ENCODE measurements around the gene SLC41A3.

The SLC41A3 gene

DNA sequence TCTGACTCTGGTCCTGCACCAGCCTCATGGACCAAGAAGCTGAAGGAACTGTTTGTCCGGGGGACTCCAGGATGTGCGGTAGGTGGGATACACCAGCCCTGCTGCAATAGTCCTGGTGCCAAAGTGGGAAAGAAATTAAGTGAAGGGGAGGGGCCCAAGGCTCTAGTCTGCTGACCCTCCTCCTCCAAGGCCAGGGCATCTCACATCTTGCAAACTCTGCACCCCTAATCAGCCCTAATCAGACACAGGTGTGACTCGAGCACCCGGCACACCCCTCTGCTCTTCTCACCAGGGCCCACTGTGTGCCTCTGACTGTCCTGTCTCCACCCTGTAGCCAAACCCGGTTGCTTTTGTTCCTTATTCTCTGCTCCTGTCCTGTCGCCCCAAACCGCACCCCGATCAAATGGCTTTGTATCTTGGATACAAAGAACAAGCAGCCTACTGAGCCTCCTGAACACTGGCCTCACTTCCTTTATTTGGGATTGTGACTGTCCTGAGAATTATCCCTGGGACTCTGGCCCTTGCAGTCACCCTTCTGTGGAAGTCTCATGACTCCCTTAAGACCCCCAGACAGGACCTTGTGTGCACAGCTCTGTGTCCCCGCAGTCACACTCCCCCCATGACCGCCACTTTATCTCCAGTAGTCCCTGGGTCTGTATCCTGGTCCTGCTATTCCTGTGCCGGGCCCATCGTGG, 26.7 kb upstream of the SLC41A3 start:
- DNase-seq (ENCODE audit: low read depth), result no peak
- no peak overlapping the region for H3K4me3 ChIP-seq (ENCODE audit: low read depth, low read length)
- TF ChIP-seq, protein P1, sequence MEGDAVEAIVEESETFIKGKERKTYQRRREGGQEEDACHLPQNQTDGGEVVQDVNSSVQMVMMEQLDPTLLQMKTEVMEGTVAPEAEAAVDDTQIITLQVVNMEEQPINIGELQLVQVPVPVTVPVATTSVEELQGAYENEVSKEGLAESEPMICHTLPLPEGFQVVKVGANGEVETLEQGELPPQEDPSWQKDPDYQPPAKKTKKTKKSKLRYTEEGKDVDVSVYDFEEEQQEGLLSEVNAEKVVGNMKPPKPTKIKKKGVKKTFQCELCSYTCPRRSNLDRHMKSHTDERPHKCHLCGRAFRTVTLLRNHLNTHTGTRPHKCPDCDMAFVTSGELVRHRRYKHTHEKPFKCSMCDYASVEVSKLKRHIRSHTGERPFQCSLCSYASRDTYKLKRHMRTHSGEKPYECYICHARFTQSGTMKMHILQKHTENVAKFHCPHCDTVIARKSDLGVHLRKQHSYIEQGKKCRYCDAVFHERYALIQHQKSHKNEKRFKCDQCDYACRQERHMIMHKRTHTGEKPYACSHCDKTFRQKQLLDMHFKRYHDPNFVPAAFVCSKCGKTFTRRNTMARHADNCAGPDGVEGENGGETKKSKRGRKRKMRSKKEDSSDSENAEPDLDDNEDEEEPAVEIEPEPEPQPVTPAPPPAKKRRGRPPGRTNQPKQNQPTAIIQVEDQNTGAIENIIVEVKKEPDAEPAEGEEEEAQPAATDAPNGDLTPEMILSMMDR (IDR thresholded peaks at IDR 0.05; ENCODE audit: control insufficient read depth, extremely low read depth, insufficient read depth), result no peak

DNA sequence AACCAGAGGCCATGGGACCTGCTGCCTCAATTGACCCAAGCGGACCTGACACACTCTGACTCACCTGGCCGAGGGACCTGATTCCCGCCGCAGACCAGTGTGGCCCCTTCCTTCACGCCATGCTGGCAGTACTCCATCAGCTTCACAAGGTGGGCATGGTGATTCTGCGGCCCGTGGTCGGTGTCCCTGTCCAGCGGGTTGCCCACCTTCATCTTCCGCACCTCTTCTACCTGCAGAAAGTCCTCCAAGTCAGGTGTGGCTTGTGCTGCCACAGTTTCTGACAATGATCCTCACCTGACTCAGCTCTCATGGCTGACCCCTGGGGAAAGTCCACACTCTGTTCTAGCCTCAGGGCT, 25.9 kb upstream of the SLC41A3 start:
- no peak for DNase-seq (ENCODE audit: low read depth)
- no peak overlapping the region for H3K4me3 ChIP-seq (ENCODE audit: low read depth, low read length)
- TF ChIP-seq, protein P1 (IDR thresholded peaks at IDR 0.05; ENCODE audit: control insufficient read depth, extremely low read depth, insufficient read depth), result no peak

DNA sequence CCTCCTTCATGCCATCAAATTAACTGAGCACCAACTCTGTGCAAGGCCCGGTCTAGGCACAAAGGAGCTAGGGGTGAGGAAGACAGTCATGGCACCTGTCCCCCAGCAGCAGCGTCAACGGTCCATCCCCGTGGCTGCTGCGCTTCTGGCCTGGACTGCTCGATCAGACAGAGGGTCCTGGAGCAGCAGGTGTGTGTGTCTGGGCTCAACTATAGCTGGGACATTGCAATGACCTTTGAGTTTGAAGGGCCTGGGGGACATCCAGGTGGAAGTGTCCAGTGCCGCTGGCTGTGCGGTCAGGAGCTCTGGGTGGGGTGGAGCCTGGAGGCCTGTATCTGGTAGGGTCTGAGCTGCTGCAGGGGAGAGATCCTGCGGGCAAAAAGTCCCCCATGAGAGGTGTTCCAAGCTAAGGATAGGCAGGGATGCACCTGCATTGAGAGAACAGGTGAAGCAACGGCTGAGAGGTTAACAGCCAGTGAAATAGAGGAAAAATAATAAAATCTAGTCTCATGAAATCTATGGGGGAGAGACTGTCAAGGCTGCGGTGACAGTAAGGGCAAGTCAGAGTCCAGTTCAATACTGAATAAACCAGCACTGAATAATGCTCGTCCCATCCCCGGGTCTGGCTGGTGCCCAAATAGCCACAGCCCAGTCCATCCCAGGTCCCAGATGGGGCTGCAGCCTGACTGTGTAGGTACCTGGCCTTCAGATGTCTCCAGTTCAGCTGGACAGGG, 25.4 kb upstream of the SLC41A3 start:
- H3K4me3 ChIP-seq (ENCODE audit: low read depth, low read length), result no peak overlapping the region
- DNase-seq (ENCODE audit: low read depth), result no peak
- TF ChIP-seq, protein P1 (IDR thresholded peaks at IDR 0.05; ENCODE audit: control insufficient read depth, extremely low read depth, insufficient read depth), result no peak

DNA sequence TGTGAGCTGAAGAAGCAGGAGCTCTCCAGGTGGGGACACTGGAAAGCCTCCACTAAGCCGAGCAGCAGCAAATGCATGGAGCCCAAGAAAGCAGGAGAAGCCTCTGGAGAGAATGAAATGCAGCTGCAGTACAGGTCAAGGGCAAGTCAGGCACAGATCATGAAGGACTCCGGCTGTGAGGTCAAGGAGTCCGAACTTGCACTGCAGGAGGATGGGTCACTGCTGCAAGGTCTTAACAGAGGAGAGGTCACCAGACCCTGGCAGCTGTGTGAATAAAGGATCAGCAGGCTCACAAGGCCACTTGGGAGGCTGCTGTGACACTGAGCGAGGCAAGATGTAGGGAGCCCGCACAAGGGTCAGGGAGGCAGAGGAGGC, 24.7 kb upstream of the SLC41A3 start:
- DNase-seq (ENCODE audit: low read depth), result no peak
- TF ChIP-seq, protein P1 (IDR thresholded peaks at IDR 0.05; ENCODE audit: control insufficient read depth, extremely low read depth, insufficient read depth), result no peak
- H3K4me3 ChIP-seq (ENCODE audit: low read depth, low read length), result no peak overlapping the region

DNA sequence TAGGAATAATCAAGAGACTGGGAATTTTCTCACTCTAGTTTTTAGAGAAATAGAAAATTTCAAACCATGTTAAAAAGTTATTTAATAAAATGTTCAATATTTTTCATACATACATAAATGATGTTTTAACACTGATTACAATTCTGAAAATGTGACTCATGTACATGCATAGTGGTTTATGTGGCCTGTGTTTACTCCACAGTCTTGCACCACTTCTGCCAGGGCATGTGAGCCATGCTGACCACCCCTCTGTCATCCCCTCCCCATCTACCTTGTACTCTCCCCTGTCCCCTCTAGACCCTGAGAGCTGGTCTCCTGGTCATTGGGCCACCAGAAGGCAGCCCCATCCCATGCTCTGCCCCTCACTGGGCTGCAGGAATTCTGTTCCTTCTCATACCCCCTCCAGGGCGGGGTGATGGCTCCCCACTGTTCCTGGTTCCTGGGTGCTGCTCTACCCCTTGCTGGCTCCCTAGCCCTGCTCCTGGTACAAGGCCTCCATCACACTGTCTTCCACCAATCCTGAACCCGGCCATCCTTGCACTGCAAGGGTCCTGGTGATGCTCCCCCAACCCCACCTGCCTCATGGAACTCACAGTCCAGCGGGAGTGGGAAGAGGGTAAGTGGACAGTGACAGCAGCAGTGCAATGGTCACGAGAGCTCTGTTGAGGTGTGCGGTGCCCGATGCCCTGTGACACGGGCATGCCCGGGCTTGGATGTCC, 24.2 kb upstream of the SLC41A3 start:
- DNase-seq (ENCODE audit: low read depth), result no peak
- no peak overlapping the region for H3K4me3 ChIP-seq (ENCODE audit: low read depth, low read length)
- TF ChIP-seq, protein P1 (IDR thresholded peaks at IDR 0.05; ENCODE audit: control insufficient read depth, extremely low read depth, insufficient read depth), result no peak

DNA sequence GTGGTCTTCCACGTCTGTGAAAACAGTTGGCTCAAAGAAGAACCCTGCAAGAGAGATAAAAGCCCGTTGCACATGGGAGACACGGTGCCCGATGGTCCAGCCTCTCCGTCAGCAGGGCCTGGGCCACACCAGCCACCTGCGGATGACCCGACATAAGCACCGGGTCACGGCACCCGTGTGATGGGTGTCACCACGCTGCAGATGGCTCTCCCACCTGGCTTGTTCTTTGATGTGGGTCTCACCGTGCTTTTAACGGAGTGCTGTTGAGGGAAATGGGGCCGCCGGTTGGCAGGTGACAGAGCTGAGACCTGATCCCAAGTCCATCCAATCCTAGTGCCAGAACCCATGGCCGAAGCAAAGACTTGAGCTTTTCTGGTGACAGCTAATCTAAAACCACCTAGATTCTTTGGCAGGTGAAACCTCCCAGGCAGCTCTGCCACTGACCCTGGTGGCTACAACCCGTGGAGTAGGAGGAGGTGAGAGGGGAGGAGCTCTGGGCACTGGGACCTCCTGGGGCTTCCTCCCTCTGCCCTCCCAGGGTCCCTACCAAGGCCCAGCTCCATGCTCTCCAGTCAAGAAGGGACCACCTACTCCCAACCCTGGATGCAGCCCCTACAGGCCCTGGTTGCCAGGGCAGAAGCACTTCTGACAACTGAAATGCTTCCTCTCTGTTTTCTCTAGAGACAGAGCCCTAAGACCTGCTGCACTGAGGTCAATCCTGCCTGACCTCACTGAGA, 23.4 kb upstream of the SLC41A3 start:
- TF ChIP-seq, protein P1 (IDR thresholded peaks at IDR 0.05; ENCODE audit: control insufficient read depth, extremely low read depth, insufficient read depth), result no peak
- no peak for DNase-seq (ENCODE audit: low read depth)
- H3K4me3 ChIP-seq (ENCODE audit: low read depth, low read length), result no peak overlapping the region

Measured in LNCaP clone FGC (cell line).